Osteocyte (in vitro differentiated cells): ENCODE measurements around the gene LDB2. TPM values are rescaled to one million over a fixed set of nuclear protein-coding genes. Genes with fewer than 3 reads are reported as not detected.

Source experiments
- DNase-seq: peaks from one replicate; pipeline ENCODE4 v3.0.0; 2021; ENCODE audit warnings: mixed read lengths; ENCODE audit not compliant: unreplicated experiment; ENCODE audit errors: extremely low spot score
- H3K27ac Mint-ChIP-seq: one replicate; pipeline ENCODE4 v1.8.0; 2021; ENCODE audit warnings: mild to moderate bottlenecking, mixed read lengths; ENCODE audit not compliant: unreplicated experiment
- H3K27me3 Mint-ChIP-seq: one replicate; pipeline ENCODE4 v1.8.0; 2021; ENCODE audit warnings: mixed read lengths; ENCODE audit not compliant: unreplicated experiment
- H3K36me3 Mint-ChIP-seq: one replicate; pipeline ENCODE4 v1.8.0; 2021; ENCODE audit warnings: mixed read lengths; ENCODE audit not compliant: unreplicated experiment
- H3K4me1 Mint-ChIP-seq: one replicate; pipeline ENCODE4 v1.8.0; 2021; ENCODE audit warnings: mixed read lengths; ENCODE audit not compliant: unreplicated experiment
- H3K4me3 Mint-ChIP-seq: one replicate; pipeline ENCODE4 v1.8.0; 2021; ENCODE audit warnings: mild to moderate bottlenecking, moderate library complexity, mixed read lengths; ENCODE audit not compliant: unreplicated experiment
- H3K9me3 Mint-ChIP-seq: one replicate; pipeline ENCODE4 v1.8.0; 2021; ENCODE audit warnings: mixed read lengths; ENCODE audit not compliant: unreplicated experiment
- CTCF ChIP-seq: fragments of 200-600 bp; sonication (generic); IDR thresholded peaks from 2 replicates; pipeline ENCODE4 v1.5.0; 2021; ENCODE audit warnings: antibody characterized with exemption, mild to moderate bottlenecking, moderate library complexity
- total RNA-seq: library from RNA; stranded (reverse); gene quantifications from 2 replicates; pipeline ENCODE4 v1.2.1, GENCODE V29; 2021

The LDB2 gene
- total RNA-seq, 1 donor from 2014 or later: 8.7 TPM

- no peak for TF ChIP-seq CTCF
- no peak for DNase-seq
- H3K9me3 Mint-ChIP-seq: no peaks in the 10 kb centered on the region
- H3K36me3 Mint-ChIP-seq: no peaks in the 10 kb centered on the region
- H3K27me3 Mint-ChIP-seq: no peaks in the 10 kb centered on the region
- H3K27ac Mint-ChIP-seq: no peak overlapping the region
- no peak overlapping the region for H3K4me3 Mint-ChIP-seq
- peaks cover 25% of the 10 kb centered on the region for H3K4me1 Mint-ChIP-seq
Observed at GRCh38 chr4:16733509-16733908, 164.9 kb downstream of the LDB2 start.

- no peaks in the 10 kb centered on the region for H3K27me3 Mint-ChIP-seq
- no peaks in the 10 kb centered on the region for H3K9me3 Mint-ChIP-seq
Observed at GRCh38 chr4:16732741-16733140, 165.7 kb downstream of the LDB2 start.

GRCh38 chr4:16731776-16732380, 166.6 kb downstream of the LDB2 start:
- no peak for DNase-seq
- no peak overlapping the region for H3K27ac Mint-ChIP-seq
- H3K9me3 Mint-ChIP-seq: no peaks in the 10 kb centered on the region
- H3K4me1 Mint-ChIP-seq: peaks cover 25% of the 10 kb centered on the region
- H3K36me3 Mint-ChIP-seq: no peaks in the 10 kb centered on the region
- H3K27me3 Mint-ChIP-seq: peaks cover 3% of the 10 kb centered on the region
- no peak overlapping the region for H3K4me3 Mint-ChIP-seq
- no peak for TF ChIP-seq CTCF

More at GRCh38 chr4:16732741-16733140, 165.7 kb downstream of the LDB2 start:
- no peak overlapping the region for H3K4me3 Mint-ChIP-seq
- no peaks in the 10 kb centered on the region for H3K36me3 Mint-ChIP-seq
- no peak overlapping the region for H3K27ac Mint-ChIP-seq
- peaks cover 25% of the 10 kb centered on the region for H3K4me1 Mint-ChIP-seq
- TF ChIP-seq CTCF: no peak
- DNase-seq: no peak

GRCh38 chr4:16730522-16731205, 167.8 kb downstream of the LDB2 start:
- peak overlapping the region; percentile 3 for H3K27ac Mint-ChIP-seq
- no peaks in the 10 kb centered on the region for H3K9me3 Mint-ChIP-seq
- TF ChIP-seq CTCF: no peak
- peaks cover 5% of the 10 kb centered on the region for H3K27me3 Mint-ChIP-seq
- no peak overlapping the region for H3K4me3 Mint-ChIP-seq
- H3K4me1 Mint-ChIP-seq: peaks cover 25% of the 10 kb centered on the region
- no peaks in the 10 kb centered on the region for H3K36me3 Mint-ChIP-seq
- DNase-seq: no peak

GRCh38 chr4:16729336-16729735, 169.1 kb downstream of the LDB2 start:
- Mint-ChIP-seq H3K4me1 (peaks cover 25% of the 10 kb centered on the region), H3K27ac (no peak overlapping the region), H3K9me3 (no peaks in the 10 kb centered on the region), H3K36me3 (no peaks in the 10 kb centered on the region), H3K27me3 (peaks cover 5% of the 10 kb centered on the region), H3K4me3 (no peak overlapping the region)
- TF ChIP-seq CTCF: no peak
- DNase-seq: no peak
